ENCODE measurements around the gene CELA3A. TPM values are rescaled to one million over a fixed set of nuclear protein-coding genes. Genes with fewer than 3 reads are reported as not detected.

The CELA3A gene
- total RNA-seq, 1 experiment from 2014 or later = not detected

Small RNA genes lying within 50 kb of the gene (small RNA-seq; reads per million reads assigned to genes)
- gene RN7SL186P (not detected), gene RN7SL386P (not detected), gene RNU6-1022P (not detected), gene RNU6-776P (not detected)

Other genes with a start within 250 kb of the CELA3A start
- gene USP48, start 218.5 kb upstream of the CELA3A start, total RNA-seq (2014; rRNA removed; shearing (Covaris generic); ENCODE audit: low replicate concordance) = 26.3 and 35.1 TPM in 2 replicates
- not detected in 2 replicates for gene LDLRAD2, start 189.4 kb upstream of the CELA3A start, total RNA-seq (2014; rRNA removed; shearing (Covaris generic); ENCODE audit: low replicate concordance)
- under 0.01 TPM in 1 of 2 replicates, not detected in the other for gene HSPG2, start 64.3 kb upstream of the CELA3A start, total RNA-seq (2014; rRNA removed; shearing (Covaris generic); ENCODE audit: low replicate concordance)
- gene CELA3B, start 24.6 kb upstream of the CELA3A start, total RNA-seq (2014; rRNA removed; shearing (Covaris generic); ENCODE audit: low replicate concordance) = not detected in 2 replicates
- 120 and 223 TPM in 2 replicates for gene CDC42, start 51.1 kb downstream of the CELA3A start, total RNA-seq (2014; rRNA removed; shearing (Covaris generic); ENCODE audit: low replicate concordance)
- not detected in 2 replicates for gene WNT4, start 141.4 kb downstream of the CELA3A start, total RNA-seq (2014; rRNA removed; shearing (Covaris generic); ENCODE audit: low replicate concordance)

Data from Karpas-422 (cell line).